Heart right ventricle (tissue), 16 donors: ENCODE data around the gene AMDHD1. TPM values are rescaled to one million over a fixed set of nuclear protein-coding genes. Genes with fewer than 3 reads are reported as not detected.

Source experiments
- ATAC-seq, 8 donors: fragments of 200-7000 bp; cut with Tn5 transposase; one replicate each; pipeline ENCODE4 v1.9.1; 2020; ENCODE audit warnings: mild to moderate bottlenecking in 8 of 8, moderate library complexity in 8 of 8, moderate number of reproducible peaks in 1 of 8
- DNase-seq, 2 donors: peaks; one replicate each; pipeline ENCODE4 v3.0.0-alpha.2; 2020
- H3K27ac ChIP-seq, 10 donors: fragments of 200-600 bp; sonication (generic) in 2 of 10; one replicate each; pipeline versions ENCODE4 v1.5.0 to v1.8.0; 2020 to 2022; ENCODE audit warnings: mild to moderate bottlenecking in 3 of 10
- H3K27me3 ChIP-seq, 7 donors: fragments of 200-600 bp; one replicate each; pipeline ENCODE4 v1.8.0; 2021 to 2022; ENCODE audit warnings: mild to moderate bottlenecking in 2 of 7
- H3K36me3 ChIP-seq, 9 donors: fragments of 200-600 bp; sonication (generic) in 1 of 9; one replicate each; pipeline versions ENCODE4 v1.5.0 to v1.8.0; 2020 to 2022; ENCODE audit warnings: mild to moderate bottlenecking in 2 of 9
- H3K4me1 ChIP-seq, 9 donors: fragments of 200-600 bp; sonication (generic) in 1 of 9; one replicate each; pipeline versions ENCODE4 v1.5.0 to v1.8.0; 2020 to 2022; ENCODE audit warnings: mild to moderate bottlenecking in 4 of 9
- H3K4me3 ChIP-seq, 10 donors: fragments of 200-600 bp; sonication (generic) in 2 of 10; one replicate each; pipeline versions ENCODE4 v1.5.0 to v1.8.0; 2020 to 2022; ENCODE audit warnings: mild to moderate bottlenecking in 7 of 10, moderate library complexity in 2 of 10
- H3K9me3 ChIP-seq, 11 donors: fragments of 200-600 bp in 10 of 11; sonication (generic) in 2 of 11; one replicate each; pipeline versions ENCODE4 v1.5.0 to v1.8.0; 2013 to 2022; ENCODE audit warnings: mild to moderate bottlenecking in 2 of 11, control low read depth in 1 of 11, moderate library complexity in 1 of 11
- WGBS, 2 donors: extraction: QIAGEN DNeasy Blood & Tissue Kit; methylation state at CpG; one replicate each; pipeline ENCODE4 v1.1.7; 2013; ENCODE audit warnings: inconsistent platforms in 1 of 2; 5-methylcytosine and 5-hydroxymethylcytosine counted together
- intact Hi-C, 10 donors: fragments of 100-400 bp; cut with DNase I; formaldehyde crosslinking; loops; one replicate each; pipeline versions ENCODE4 v1.11.1 to v1.14.2; 2022
- polyA plus RNA-seq, 2 donors: library from polyadenylated mRNA; stranded (reverse); fragments of 200-250 nt; gene quantifications; one replicate each; pipeline ENCODE4 v1.2.3, GENCODE V29; 2013
- total RNA-seq, 10 donors: library from RNA; stranded (reverse); fragmentation: NEBNext Ultra II Directional in 3 of 10; extraction: Animal tissue kit (Norgen Biotek cat#: 25700) in 3 of 10; gene quantifications; one replicate each; pipeline versions ENCODE4 v1.2.1 to v1.2.4, GENCODE V29; 2021 to 2023
- TF ChIP-seq, protein P1 (sequence below), 9 donors: fragments of 200-600 bp; sonication (generic) in 2 of 9; IDR thresholded peaks; one replicate each; pipeline versions ENCODE4 v1.5.0 to v1.8.0; 2021 to 2022; ENCODE audit warnings: antibody characterized with exemption in 9 of 9, mild to moderate bottlenecking in 5 of 9, moderate library complexity in 1 of 9
- donor health status: Arrhythmogenic right ventricular cardiomyopathy.
- donor health status: ischemic (EF 13 %, LVEDD 7.1; RV severe dilation, severe dysfunction).
- donor health status: healthy with polysubstance abuse.
- donor health status: DM: no; HTN: yes; CAD: no.
- donor health status: DM: no; HTN: no; CAD: no.
- donor health status: ischemic (EF 25% LVEDD 6.9; RV normal size, moderate dysfunction).
- donor health status: ischemic (EF 25% LVEDD 5.7; RV mildly dilated, moderate dysfunction).
- donor health status: healthy.
- donor health status: DM: yes; HTN: yes; CAD: no.
- donor health status: Ischemic cardiomyopathy.
- donor health status: ischemic (EF 35%, LVEDD 5.7; RV mildly dilated, moderate dysfunction).
- donor health status: nonischemic (EF 11% LVEDD 7.7; RV severe dilation, severe dysfunction).
- donor health status: DM: yes; HTN: yes; CAD: no.
- donor health status: PGD.
- donor health status: ischemic (EF 29% LVEDD 5.4; RV normal size, mild dysfunction).
- donor health status: nonischemic (EF 23%, LVEDD 6.1; RV moderate dilation, normal function).

AMDHD1 gene
- total and polyA plus RNA-seq, 12 donors: 0.34 to 0.91 (median 0.67) TPM

DNA sequence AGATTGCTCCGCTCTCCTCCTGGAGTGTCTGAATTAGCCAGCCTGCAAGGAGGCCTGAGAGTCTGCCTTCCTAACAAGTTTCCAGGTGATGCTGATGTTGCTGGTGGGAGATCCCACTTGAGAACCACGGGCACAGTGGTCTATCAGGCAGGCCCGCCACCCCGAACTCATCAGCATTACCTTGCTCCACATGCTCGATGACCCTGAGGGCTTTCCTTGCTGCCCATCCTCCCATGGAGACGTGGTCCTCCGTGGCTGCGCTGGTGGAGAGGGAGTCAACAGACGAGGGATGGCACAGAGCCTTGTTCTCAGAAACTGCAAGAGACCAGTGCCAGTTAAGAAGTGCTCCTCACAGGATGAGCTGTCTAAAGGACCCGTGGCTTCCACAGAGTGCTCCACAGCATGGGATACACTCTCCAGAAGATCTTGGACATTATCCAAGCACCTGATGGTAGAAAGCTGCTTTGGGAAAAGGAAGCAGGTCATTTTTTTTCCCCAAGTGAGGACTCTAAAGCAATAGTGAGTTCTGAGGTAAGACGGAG, 34.7 kb downstream of the AMDHD1 start:
- TF ChIP-seq, protein P1, sequence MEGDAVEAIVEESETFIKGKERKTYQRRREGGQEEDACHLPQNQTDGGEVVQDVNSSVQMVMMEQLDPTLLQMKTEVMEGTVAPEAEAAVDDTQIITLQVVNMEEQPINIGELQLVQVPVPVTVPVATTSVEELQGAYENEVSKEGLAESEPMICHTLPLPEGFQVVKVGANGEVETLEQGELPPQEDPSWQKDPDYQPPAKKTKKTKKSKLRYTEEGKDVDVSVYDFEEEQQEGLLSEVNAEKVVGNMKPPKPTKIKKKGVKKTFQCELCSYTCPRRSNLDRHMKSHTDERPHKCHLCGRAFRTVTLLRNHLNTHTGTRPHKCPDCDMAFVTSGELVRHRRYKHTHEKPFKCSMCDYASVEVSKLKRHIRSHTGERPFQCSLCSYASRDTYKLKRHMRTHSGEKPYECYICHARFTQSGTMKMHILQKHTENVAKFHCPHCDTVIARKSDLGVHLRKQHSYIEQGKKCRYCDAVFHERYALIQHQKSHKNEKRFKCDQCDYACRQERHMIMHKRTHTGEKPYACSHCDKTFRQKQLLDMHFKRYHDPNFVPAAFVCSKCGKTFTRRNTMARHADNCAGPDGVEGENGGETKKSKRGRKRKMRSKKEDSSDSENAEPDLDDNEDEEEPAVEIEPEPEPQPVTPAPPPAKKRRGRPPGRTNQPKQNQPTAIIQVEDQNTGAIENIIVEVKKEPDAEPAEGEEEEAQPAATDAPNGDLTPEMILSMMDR (IDR thresholded peaks at IDR 0.05): no peak
- 85 to 86% methylated on average over 11 of the region's 11 CpGs for WGBS, 2 donors
- Histone ChIP-seq H3K4me1 (no peaks in the 10 kb centered on the region), H3K27ac (no peak overlapping the region), H3K27me3 (no peaks in the 10 kb centered on the region), H3K4me3 (no peak overlapping the region), H3K36me3 (peaks cover 0 to 6% (median 0%) of the 10 kb centered on the region in 9 donors), H3K9me3 (no peaks in the 10 kb centered on the region)
- intact Hi-C loops: no loop called here
- ATAC-seq (no peak), DNase-seq (no peak)

- Histone ChIP-seq H3K27ac (no peak overlapping the region), H3K4me3 (no peak overlapping the region), H3K4me1 (no peaks in the 10 kb centered on the region), H3K36me3 (peaks cover 0 to 6% (median 0%) of the 10 kb centered on the region in 9 donors), H3K27me3 (no peaks in the 10 kb centered on the region), H3K9me3 (no peaks in the 10 kb centered on the region)
- TF ChIP-seq, protein P1 (IDR thresholded peaks at IDR 0.05): no peak
- intact Hi-C loops: no loop called here
- WGBS, 2 donors: 92 to 93% methylated on average over 5 of the region's 5 CpGs
- ATAC-seq: no peak
- no peak for DNase-seq
Observed at GRCh38 chr12:95978351-95978750, 35.2 kb downstream of the AMDHD1 start.

DNA sequence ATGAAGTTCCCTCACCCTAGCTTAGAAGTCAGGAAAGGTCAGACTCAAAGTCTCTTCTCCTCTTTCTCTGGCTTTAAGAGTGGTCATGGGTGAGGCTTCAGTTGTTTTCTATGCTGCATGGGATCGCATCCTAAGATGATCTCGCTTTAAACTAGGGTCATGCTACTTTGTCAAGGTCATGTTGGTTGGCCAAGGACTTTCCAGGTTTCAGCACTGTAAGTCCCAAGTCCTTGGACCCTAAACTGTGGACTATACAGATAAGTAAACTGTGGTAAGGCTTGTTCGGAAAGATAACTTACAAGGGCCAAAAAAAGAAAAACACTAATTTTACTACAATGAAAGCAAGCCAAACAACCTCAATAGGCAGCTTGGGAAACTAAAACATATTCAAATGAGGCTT, 35.6 kb downstream of the AMDHD1 start:
- Histone ChIP-seq H3K27me3 (no peaks in the 10 kb centered on the region), H3K4me3 (no peak overlapping the region), H3K27ac (no peak overlapping the region), H3K36me3 (peaks cover 0 to 6% (median 0%) of the 10 kb centered on the region in 9 donors), H3K4me1 (no peaks in the 10 kb centered on the region), H3K9me3 (no peaks in the 10 kb centered on the region)
- TF ChIP-seq, protein P1 (IDR thresholded peaks at IDR 0.05): no peak
- ATAC-seq: no peak
- 84 to 88% methylated on average over 3 of the region's 3 CpGs for WGBS, 2 donors
- DNase-seq: no peak
- intact Hi-C loops: no loop called here

DNA sequence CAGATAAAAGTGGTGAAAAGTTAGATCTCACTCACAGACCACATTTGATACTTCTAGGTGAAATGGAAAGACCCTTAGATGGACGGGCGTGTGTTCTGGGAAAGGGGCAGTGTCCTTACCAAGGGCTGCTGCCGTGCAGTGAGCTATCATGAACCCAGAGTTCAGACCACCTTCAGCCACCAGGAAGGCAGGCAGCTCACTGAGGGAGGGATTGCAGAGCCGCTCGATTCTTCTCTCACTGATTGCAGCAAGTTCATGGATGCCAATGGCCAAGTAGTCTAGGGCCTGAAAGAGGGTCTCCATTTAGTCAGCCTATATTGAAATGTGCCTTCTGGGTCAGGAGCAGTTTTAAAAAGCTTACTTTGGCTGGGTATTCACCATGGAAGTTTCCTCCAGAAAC, 37.3 kb downstream of the AMDHD1 start:
- no peak overlapping the region for H3K4me3 ChIP-seq
- no peak overlapping the region for H3K27ac ChIP-seq
- H3K4me1 ChIP-seq: no peaks in the 10 kb centered on the region
- DNase-seq (no peak), ATAC-seq (no peak)
- H3K36me3 ChIP-seq: peaks cover 0 to 6% (median 0%) of the 10 kb centered on the region in 9 donors
- intact Hi-C loops: no loop called here
- no peaks in the 10 kb centered on the region for H3K27me3 ChIP-seq
- 84 to 85% methylated on average over 5 of the region's 5 CpGs for WGBS, 2 donors
- TF ChIP-seq, protein P1 (IDR thresholded peaks at IDR 0.05): no peak
- no peaks in the 10 kb centered on the region for H3K9me3 ChIP-seq
